Stimulated activated CD4-positive, alpha-beta T cell treated with anti-CD3 and anti-CD28 coated beads, TNF-alpha, amount 100 ng/mL, for 48 hours (primary cell): Measurements from ENCODE around the gene DNA2.
A peak's percentile ranks its signal among the peaks of the same experiment; 100 is the strongest.
"Not testable (repeated sequence)": the region's sequence is repeated elsewhere in the genome, so short reads cannot be mapped to it uniquely, and the experiment has no call there.

Experiments
- DNase-seq, 3 donors: peaks; one replicate each; pipeline ENCODE4 v3.0.0-alpha.2; 2020; ENCODE audit warnings: low read depth in 3 of 3

The DNA2 gene

GRCh38 chr10:68471586-68472408 lies at the start of gene DNA2:
Gene DNA2, minus strand, starts transcription at chr10:68471973. Its CDS starts 109 bp downstream, at chr10:68471864.
- DNase-seq = peak; percentile 63 to 68 (median 65)

GRCh38 chr10:68518609-68519008 lies 46.8 kb upstream of the DNA2 start:
- not testable (repeated sequence) for DNase-seq

GRCh38 chr10:68517188-68517587 lies 45.4 kb upstream of the DNA2 start:
- DNase-seq = no peak

- no peak for DNase-seq
Observed at GRCh38 chr10:68516766-68517165, 45.0 kb upstream of the DNA2 start.

- not testable (repeated sequence) for DNase-seq
Observed at GRCh38 chr10:68516216-68516615, 44.4 kb upstream of the DNA2 start.

GRCh38 chr10:68508090-68508489 lies 36.3 kb upstream of the DNA2 start:
- DNase-seq = no peak

GRCh38 chr10:68506411-68506810 lies 34.6 kb upstream of the DNA2 start:
- no peak for DNase-seq

- no peak for DNase-seq
Observed at GRCh38 chr10:68502846-68503245, 31.1 kb upstream of the DNA2 start.

GRCh38 chr10:68501691-68502090 lies 29.9 kb upstream of the DNA2 start:
- no peak for DNase-seq

- DNase-seq = no peak
Observed at GRCh38 chr10:68499544-68499943, 27.8 kb upstream of the DNA2 start.

- no peak for DNase-seq
Observed at GRCh38 chr10:68496072-68496471, 24.3 kb upstream of the DNA2 start.

- DNase-seq = no peak
Observed at GRCh38 chr10:68492118-68492517, 20.3 kb upstream of the DNA2 start.

- no peak for DNase-seq
Observed at GRCh38 chr10:68489919-68490318, 18.1 kb upstream of the DNA2 start.

- no peak for DNase-seq
Observed at GRCh38 chr10:68474021-68474420, 2.2 kb upstream of the DNA2 start.

GRCh38 chr10:68471063-68471585 lies 649 bp downstream of the DNA2 start:
- DNase-seq = no peak

- no peak for DNase-seq
Observed at GRCh38 chr10:68470300-68470699, 1.5 kb downstream of the DNA2 start.

GRCh38 chr10:68469838-68470237 lies 1.9 kb downstream of the DNA2 start:
- DNase-seq = no peak

- not testable (repeated sequence) for DNase-seq
Observed at GRCh38 chr10:68464729-68465128, 7.0 kb downstream of the DNA2 start.

GRCh38 chr10:68463365-68464093 lies 8.2 kb downstream of the DNA2 start:
- no peak for DNase-seq

- no peak for DNase-seq
Observed at GRCh38 chr10:68462536-68462935, 9.2 kb downstream of the DNA2 start.

- no peak for DNase-seq
Observed at GRCh38 chr10:68461032-68461431, 10.7 kb downstream of the DNA2 start.

GRCh38 chr10:68449698-68450097 lies 22.1 kb downstream of the DNA2 start:
- not testable (repeated sequence) for DNase-seq

GRCh38 chr10:68446179-68446578 lies 25.6 kb downstream of the DNA2 start:
- DNase-seq = no peak
